HTERT RPE-1 (cell line): ENCODE data around the gene SUPT3H.
"Not testable (repeated sequence)": the region's sequence is repeated elsewhere in the genome, so short reads cannot be mapped to it uniquely, and the experiment has no call there.

Source experiments
- in situ Hi-C: fragments of 300-500 bp; cut with MboI; formaldehyde crosslinking; loops from 4 replicates; pipeline ENCODE4 v1.14.3; 2020; ENCODE audit warnings: low sequenced_read_pairs

The SUPT3H gene

DNA sequence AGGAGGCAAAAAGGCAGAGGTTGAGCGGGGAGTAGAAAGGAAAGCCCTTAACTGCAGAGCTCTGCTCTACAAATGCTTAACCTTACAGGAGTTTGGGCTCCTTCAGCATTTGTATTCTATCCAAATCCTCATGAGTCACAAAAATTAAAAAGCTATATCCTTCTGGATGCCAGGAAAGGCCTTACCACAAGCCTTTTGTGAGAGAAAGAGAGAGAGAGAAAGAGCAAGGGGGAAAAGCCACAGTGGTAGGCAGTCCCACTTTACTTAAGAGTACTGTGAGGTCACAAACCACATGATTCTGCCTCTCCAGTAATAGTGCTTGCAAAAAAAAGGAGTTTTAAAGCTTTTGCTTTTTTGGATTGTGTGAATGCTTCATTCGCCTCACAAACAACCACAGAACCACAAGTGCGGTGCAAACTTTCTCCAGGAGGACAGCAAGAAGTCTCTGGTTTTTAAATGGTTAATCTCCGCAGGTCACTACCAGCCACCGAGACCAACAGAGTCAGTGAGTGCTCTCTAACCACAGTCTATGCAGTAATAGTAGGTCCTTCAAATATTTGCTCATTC is 49.7 kb downstream of the SUPT3H start, which contains the start of gene RUNX2:
Gene RUNX2 (plus strand): TSS at position 375 of the 567 bp plus-strand sequence. CDS start 397 bp downstream, outside the sequence.
- in situ Hi-C loops, result no loop called here

DNA sequence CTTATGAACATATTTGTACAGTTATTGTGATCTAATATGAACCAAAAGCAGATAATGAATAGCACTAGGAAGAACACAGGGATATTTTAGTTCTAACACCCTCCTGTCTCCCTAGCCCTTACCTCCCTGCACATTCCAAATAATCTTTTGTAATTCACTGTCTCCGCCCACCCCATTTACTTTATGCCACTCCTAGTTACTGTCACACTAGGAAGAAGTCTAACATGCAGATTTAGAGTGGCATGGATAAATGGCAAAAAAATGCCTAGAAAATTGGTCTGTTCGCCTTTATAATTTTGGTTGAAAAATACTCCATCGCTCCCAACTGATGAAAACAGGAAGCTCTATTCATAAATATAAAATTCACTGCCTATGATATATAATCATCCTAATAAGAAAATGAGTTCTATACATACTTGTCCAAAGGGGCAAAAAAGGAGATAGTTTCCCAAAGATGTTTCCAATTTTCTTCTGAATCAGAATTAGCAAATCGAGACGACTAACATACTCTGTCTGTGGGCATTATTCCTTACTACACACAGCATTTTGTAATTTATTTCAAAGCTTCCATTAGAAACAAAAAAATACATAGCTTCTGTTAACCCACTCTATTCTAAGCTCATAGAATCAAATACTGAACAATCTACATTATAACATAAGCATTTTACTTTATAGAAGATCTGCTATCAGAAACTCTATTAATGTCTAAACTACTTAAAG is 50.9 kb downstream of the SUPT3H start:
- in situ Hi-C loops, result no loop called here

DNA sequence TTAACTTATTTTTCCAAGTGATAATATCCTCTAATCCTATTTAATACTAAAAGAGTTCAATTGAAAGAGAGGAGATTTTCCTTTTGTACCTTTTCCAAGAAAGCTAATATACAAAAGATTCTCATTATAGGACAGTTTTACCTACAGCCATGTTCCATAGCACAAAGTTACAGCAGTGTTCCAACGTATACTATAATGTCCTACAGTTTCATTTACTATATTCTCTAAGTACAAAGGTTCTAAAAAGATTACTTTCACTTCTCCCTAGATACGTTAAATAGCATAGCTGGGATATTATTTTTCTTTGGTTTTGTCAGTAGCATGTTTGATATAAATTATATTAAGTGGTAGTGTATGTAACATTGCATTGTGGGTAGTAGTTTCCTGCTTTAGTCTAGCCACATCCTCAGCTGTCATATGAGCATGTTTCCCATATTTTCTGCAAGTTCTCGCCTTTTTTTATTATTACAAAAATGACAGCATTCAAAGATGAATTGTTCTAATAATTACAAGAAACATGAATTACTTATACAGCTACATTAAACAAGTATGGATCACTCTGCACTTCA is 54.0 kb downstream of the SUPT3H start:
- in situ Hi-C loops, result no loop called here

DNA sequence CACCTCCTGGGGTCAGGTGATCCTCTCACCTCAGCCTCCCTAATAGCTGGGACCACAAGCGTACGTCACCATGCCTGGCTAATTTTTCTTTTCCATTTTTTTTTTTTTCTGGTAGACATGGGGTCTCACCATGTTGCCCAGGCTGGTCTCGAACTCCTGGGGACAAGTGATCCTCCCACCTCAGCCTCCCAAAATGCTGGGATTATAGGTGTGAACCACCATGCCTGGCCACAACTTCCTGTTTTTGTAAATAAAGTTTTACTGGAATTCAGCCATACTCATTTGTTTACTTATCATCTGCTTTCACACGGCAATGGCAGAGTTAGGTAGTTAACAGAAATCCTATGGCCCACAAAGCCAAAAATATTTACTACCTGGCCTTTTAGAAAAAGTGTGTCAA is 57.4 kb downstream of the SUPT3H start:
- in situ Hi-C loops, result no loop called here

- in situ Hi-C loops, result no loop called here
Observed at GRCh38 chr6:45314146-45314545, 63.6 kb downstream of the SUPT3H start.

DNA sequence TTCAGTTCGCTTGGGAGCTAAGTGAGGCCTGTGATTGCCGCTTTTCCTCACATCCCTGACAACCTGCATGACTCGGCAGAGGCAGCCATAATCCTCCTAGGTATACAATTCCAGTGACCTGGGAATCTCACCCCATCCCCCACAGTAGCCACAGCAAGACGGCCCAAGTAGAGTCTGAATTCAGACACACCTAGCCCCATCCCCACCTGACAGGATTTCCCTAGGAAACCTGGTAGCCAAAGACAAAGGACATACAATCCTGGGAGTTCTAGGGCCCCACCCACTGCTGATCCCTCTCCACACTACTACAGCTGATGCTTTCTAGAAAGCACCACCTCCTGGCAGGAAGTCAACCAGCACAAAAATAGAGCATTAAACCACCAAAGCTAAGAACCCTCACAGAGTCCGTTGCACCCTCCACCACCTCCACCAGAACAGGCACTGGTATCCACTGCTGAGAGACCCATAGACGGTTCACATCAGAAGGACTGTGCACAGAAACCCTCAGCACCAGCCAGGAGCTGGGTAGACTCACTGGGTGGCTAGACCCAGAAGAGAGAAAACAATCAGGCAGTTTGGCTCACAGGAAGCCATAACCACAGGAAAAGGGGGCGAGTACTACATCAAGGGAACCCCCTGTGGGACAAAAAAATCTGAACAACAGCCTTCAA is 67.5 kb downstream of the SUPT3H start:
- in situ Hi-C loops, result no loop called here

GRCh38 chr6:45305546-45305945 is 72.2 kb downstream of the SUPT3H start:
- in situ Hi-C loops, result no loop called here

- in situ Hi-C loops, result no loop called here
Observed at GRCh38 chr6:45302832-45303231, 74.9 kb downstream of the SUPT3H start.

DNA sequence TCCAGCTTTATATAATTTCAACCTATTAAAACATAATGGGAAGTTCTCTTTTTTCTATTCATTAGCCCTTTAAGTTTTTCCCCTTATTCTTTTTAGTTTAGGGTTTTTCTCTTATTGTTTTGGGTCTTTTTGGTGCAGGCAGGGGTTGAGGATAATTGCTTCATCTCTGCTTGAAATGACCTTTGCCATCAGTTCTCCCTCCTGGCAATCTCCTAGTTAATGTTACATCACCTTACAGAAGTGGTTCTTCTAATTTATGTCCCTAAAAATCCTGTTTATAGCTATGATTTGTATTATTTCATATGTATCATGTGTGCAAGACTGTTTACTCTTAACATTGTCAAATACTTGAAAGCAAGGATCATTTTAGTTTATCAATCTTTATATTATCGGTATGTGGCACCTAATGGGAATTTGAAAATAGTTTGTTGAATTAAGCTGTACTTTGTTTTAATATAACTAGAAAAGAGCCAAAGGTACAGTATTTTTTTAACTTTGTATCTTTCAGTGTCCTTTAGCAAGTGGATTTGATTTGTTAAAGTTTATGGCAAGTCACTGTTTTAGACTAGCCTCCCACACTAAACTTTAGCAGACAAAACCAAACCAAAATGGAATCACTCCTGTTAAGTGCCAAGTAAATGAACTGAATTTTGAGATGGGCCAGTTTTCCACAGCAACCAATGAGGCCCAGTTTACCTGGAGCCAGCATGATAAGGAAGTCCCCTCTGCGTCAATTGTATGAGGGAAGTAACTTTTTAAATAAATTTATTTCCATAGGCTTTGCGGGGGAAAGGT is 76.2 kb downstream of the SUPT3H start:
- in situ Hi-C loops, result no loop called here

GRCh38 chr6:45300736-45301135 is 77.0 kb downstream of the SUPT3H start:
- in situ Hi-C loops, result no loop called here

GRCh38 chr6:45299096-45299581 is 78.6 kb downstream of the SUPT3H start:
- in situ Hi-C loops, result no loop called here

- in situ Hi-C loops, result no loop called here
Observed at GRCh38 chr6:45297320-45297719, 80.4 kb downstream of the SUPT3H start.

GRCh38 chr6:45294065-45294701 is 83.6 kb downstream of the SUPT3H start:
- in situ Hi-C loops, result not testable (repeated sequence)

DNA sequence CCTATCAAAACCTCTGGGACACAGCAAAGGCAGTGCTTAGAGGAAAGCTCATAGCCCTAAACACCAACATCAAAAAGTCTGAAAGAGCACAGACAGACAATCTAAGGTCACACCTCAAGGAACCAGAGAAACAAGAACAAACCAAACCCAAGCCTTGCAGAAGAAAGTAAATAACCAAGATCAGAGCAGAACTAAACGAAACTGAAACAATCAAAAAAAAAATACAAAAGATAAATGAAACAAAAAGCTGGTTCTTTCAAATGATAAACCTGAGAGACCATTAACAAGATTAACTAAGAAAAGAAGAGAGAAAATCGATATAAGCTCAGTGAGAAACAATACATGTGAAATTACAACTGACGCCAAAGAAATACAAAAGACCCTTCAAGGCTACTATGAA is 84.4 kb downstream of the SUPT3H start:
- in situ Hi-C loops, result no loop called here

- in situ Hi-C loops, result no loop called here
Observed at GRCh38 chr6:45289751-45290514, 87.8 kb downstream of the SUPT3H start.

GRCh38 chr6:45286707-45287106 is 91.0 kb downstream of the SUPT3H start:
- in situ Hi-C loops, result not testable (repeated sequence)

GRCh38 chr6:45278367-45278766 is 99.4 kb downstream of the SUPT3H start:
- in situ Hi-C loops, result no loop called here

GRCh38 chr6:45277741-45278140 is 100.0 kb downstream of the SUPT3H start:
- in situ Hi-C loops, result not testable (repeated sequence)

GRCh38 chr6:45275358-45275757 is 102.4 kb downstream of the SUPT3H start:
- in situ Hi-C loops, result no loop called here

- in situ Hi-C loops, result no loop called here
Observed at GRCh38 chr6:45272626-45273025, 105.1 kb downstream of the SUPT3H start.
